Measurements from ENCODE around the gene MALT1.

GRCh38 chr18:58630071-58630470, 41.2 kb upstream of the MALT1 start:
- TF ChIP-seq CTCF (IDR thresholded peaks at IDR 0.05) (no peak), REST (IDR thresholded peaks at IDR 0.05; ENCODE audit: insufficient read depth in 1 of 2, low read depth in 2 of 2, low read length in 1 of 2) (no peak), POLR2AphosphoS5 (IDR thresholded peaks at IDR 0.05; ENCODE audit: low read depth, low read length) (no peak), SIN3A (IDR thresholded peaks at IDR 0.05; ENCODE audit: borderline replicate concordance, insufficient read depth, low read depth, low read length) (no peak), TCF7L2 (IDR thresholded peaks at IDR 0.05; ENCODE audit: low read depth, low read length) (no peak)
